ENCODE results near the gene PSMB3. TPM values are rescaled to one million over a fixed set of nuclear protein-coding genes. Genes with fewer than 3 reads are reported as not detected.
A peak's percentile ranks its signal among the peaks of the same experiment; 100 is the strongest.

PSMB3 gene
- total and polyA plus RNA-seq, 9 of the 15 experiments (the other 6 are each of a cell fraction or from before 2014, with no cell fraction given): 460 to 2,775 (median 574) TPM

GRCh38 chr17:38766341-38766740 is 13.8 kb downstream of the PSMB3 start:
- H3K79me2 ChIP-seq (ENCODE audit: control insufficient read depth, insufficient read depth, low read length): no peaks in the 10 kb centered on the region
- no peaks in the 10 kb centered on the region for H3K27me3 ChIP-seq (ENCODE audit: control insufficient read depth in 2 of 2, insufficient read depth in 2 of 2, low read length in 2 of 2)
- H3K9me1 ChIP-seq (ENCODE audit: control insufficient read depth, insufficient read depth, low read length): no peaks in the 10 kb centered on the region
- H3K9ac ChIP-seq (ENCODE audit: insufficient read depth in 1 of 2, low read depth in 2 of 2, low read length in 2 of 2): peak overlapping the region in 1 of 2 experiments; percentile 62; a peak in 1 of 4 replicates
- no peak overlapping the region for H3K4me3 ChIP-seq
- intact Hi-C loops (cut with micrococcal nuclease) (no loop called here), in situ Hi-C loops (cut with MboI) (no loop called here)
- no peaks in the 10 kb centered on the region for H3K9me3 ChIP-seq (replicated peaks; ENCODE audit: control insufficient read depth, insufficient read depth, low read depth, low read length)
- CTCF ChIA-PET (ENCODE audit: low intra/inter-chr PET ratio): no interaction called here
- ATAC-seq (no peak), DNase-seq (ENCODE audit: extremely low read depth in 1 of 4, low spot score in 3 of 4) (no peak), FAIRE-seq (no peak)
- H3K4me1 ChIP-seq (replicated peaks in 1 of 2; ENCODE audit: control insufficient read depth in 2 of 2, insufficient read depth in 2 of 2, low read length in 2 of 2): no peaks in the 10 kb centered on the region
- H3K36me3 ChIP-seq (ENCODE audit: control insufficient read depth, insufficient read depth, low read length): peaks cover 94% of the 10 kb centered on the region; the same call in 2 of the 3 replicates
- peaks cover 6% of the 10 kb centered on the region for H4K20me1 ChIP-seq (replicated peaks; ENCODE audit: control insufficient read depth, insufficient read depth, low read length)
- H2AFZ ChIP-seq (ENCODE audit: low read depth, low read length): no peak overlapping the region
- H3K4me2 ChIP-seq (ENCODE audit: insufficient read depth, low read length): no peak overlapping the region
- TF ChIP-seq HOMEZ (CRISPR knock-in tag; IDR thresholded peaks at IDR 0.05): no peak
- TF ChIP-seq POLR3G (IDR thresholded peaks at IDR 0.05; ENCODE audit: extremely low read depth, insufficient read length, insufficient replicate concordance): no peak
- TF ChIP-seq SREBF1 (IDR thresholded peaks at IDR 0.05; ENCODE audit: borderline replicate concordance, low read depth, low read length): no peak
- no peak for TF ChIP-seq XRCC4 (IDR thresholded peaks at IDR 0.05; ENCODE audit: extremely low read depth, insufficient read depth, insufficient read length)
- no peak for TF ChIP-seq ZNF609 (CRISPR knock-in tag; IDR thresholded peaks at IDR 0.05; ENCODE audit: borderline replicate concordance)
- TF ChIP-seq POLR2G (IDR thresholded peaks at IDR 0.05; ENCODE audit: low read depth, low read length): peak; percentile 35; the same call in 1 of the 2 replicates
- TF ChIP-seq BRD4 (IDR thresholded peaks at IDR 0.05): no peak
- POLR2A ChIA-PET: interaction anchor here (0.5 to 1.4 kb wide), 3 partner anchors 10 to 383 kb away, joined by 3 to 4 read pairs (median 3); no protein-coding TSS in a partner anchor
- 89% methylated on average over 4 of the region's 5 CpGs for WGBS (ENCODE audit: insufficient coverage, low coverage, missing lambda C conversion rate)
- no peak overlapping the region for H3K27ac ChIP-seq (ENCODE audit: extremely low read depth, low read depth, low read length)
- no TSS peak for BruUV-seq (replicated peaks)

Data from K562 (cell line).